Eye (tissue), 1 donor: ENCODE data around the gene IMPACT.
A peak's percentile ranks its signal among the peaks of the same experiment; 100 is the strongest.

Experiments used
- DNase-seq: peaks from one replicate; pipeline ENCODE4 v3.0.0-alpha.2; 2015

Gene IMPACT, protein sequence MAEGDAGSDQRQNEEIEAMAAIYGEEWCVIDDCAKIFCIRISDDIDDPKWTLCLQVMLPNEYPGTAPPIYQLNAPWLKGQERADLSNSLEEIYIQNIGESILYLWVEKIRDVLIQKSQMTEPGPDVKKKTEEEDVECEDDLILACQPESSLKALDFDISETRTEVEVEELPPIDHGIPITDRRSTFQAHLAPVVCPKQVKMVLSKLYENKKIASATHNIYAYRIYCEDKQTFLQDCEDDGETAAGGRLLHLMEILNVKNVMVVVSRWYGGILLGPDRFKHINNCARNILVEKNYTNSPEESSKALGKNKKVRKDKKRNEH

DNA sequence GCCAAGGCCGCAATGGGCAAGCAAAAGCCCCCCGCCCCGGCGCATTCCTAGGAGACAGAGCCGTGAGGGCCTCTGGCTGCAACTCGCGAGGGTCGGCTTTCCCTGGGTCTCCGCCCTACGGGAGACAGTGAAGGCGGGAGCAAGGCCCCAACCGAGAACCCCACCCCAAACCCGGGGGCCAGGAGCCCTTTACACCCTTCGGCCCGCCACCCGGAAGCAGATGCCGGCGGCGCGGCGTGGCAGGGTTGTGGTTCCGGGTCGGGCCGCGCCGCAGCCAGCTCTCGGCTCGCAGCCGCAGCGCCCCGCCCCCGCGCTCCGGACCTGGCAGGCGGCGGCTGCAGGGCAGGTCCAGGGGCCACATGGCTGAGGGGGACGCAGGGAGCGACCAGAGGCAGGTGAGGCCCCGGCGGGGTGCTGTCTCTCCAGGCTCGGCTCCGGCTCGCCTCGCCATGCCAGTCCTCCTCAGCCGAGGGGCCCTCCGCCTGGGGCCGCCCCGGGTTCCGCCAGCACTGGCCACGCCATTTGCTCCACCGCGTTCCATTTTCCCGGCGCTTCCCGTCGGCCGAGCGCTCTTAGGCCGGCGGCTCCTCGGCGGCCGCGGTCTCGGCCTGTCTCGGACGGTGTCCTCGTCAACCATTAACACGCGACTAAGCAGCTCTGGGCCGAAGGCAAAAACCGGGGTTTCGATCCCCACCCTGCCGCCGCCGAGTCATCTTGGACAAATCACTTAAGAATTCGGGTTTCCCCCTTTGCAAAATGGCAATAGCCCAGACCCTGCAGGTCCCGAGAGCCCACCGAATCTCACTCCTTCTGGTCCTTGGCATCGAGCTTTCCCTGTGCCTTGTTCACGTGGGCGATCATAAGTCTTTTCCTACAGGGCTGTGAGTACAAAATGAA is at the start of gene IMPACT:
Gene IMPACT, plus strand, starts transcription at position 273 of the 897 bp plus-strand sequence. Its CDS starts 87 bp downstream, at position 360.
- DNase-seq: peak; percentile 96

DNA sequence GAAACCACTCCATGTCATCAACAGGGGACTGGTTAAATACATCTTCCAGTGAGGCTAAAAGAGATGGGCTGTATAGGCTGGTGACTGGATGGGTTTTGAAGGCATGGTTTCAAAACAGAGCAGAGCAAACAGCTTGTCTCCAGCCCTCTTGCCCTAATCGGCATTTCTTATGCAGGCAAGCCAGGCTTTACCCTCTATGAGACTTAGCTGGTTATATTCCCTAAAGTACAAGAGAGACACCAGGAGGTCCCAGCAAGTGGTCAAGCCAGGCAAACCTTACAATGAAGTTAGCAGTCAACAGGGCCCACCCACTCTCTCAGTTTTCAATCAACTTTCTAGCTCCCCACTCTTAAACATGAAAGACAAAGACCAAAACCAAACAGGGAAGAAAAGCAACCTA is 47.9 kb upstream of the IMPACT start:
- DNase-seq: no peak

DNA sequence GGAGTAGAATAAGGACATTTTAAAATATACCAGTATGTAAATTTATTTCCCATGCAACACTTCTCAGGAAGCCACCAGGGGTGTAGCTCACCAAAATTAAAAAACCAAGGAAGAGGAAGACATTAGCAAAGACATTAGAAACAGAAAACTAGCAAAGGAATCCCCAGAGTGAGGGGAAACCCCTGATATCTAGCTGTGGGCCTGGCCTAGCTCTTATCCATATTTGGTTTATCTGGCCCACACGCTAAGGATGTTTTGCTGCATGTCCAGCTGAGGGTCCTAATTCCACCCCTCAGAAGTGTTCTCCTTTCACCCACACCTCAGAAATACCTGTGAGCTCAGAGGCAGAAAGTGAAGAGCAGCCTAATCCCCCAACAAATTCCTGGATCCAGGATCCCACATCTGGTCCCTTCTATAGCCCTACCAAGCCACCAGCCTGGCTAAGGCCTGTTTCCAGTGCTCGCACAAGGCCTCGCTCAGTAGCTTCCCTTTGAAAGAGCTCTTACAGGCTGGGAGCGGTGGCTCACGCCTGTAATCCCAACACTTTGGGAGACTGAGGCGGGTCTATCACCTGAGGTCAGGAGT is 46.2 kb upstream of the IMPACT start:
- no peak for DNase-seq

DNA sequence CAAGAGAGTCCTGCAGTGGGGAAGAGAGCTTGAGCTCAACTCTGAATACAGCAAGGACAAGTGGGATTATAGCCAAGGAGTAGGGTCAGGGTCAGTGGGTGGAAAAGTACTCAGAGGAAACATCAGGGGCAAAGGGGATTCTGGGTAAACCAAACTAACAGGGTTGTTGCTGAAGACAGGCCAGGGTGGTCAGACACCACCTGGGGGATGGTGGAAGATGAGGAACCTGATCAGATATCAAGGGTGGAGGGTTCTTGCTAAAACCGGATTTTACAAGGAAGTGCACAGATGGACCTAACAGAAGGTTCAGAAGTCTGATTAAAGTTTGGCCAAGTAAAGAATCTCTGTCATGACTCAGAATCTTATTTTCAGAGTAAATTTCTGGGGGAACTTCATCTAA is 45.3 kb upstream of the IMPACT start:
- DNase-seq: no peak

DNA sequence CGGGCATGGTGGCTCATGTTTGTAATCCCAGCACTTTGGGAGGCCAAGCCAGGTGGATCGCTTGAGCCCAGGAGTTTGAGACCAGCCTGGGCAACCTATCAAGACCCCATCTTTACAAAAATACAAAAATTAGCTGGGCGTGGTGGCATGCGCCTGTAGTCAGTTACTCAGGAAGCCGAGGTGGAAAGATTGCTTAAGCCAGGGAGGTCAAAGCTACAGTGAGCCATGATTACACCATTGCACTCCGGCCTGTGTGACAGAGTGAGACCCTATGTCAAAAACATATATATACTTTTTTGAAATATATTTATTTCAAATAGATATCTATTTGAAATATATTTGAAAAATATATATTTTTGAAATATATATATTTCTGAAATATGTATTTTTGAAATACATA is 39.8 kb upstream of the IMPACT start:
- no peak for DNase-seq

DNA sequence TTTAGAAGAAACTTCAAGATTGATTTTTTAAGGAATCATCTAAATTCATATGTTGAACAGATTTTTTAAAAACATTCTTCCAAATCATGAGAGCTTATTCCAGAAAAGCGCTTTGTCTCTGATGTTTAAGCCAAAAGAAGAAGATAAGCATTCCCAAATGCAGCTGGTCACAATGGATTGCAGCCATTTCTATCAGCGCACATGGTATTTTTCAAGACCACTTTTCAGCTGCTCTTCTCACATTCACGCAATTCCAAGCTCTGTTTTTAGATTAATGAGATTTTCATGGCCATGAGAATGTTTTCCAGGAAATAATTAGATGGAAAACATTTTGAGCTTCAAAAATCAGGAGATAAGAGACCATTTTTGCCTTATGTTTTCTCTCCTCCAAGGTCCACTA is 37.5 kb upstream of the IMPACT start:
- DNase-seq: peak; percentile 46

DNA sequence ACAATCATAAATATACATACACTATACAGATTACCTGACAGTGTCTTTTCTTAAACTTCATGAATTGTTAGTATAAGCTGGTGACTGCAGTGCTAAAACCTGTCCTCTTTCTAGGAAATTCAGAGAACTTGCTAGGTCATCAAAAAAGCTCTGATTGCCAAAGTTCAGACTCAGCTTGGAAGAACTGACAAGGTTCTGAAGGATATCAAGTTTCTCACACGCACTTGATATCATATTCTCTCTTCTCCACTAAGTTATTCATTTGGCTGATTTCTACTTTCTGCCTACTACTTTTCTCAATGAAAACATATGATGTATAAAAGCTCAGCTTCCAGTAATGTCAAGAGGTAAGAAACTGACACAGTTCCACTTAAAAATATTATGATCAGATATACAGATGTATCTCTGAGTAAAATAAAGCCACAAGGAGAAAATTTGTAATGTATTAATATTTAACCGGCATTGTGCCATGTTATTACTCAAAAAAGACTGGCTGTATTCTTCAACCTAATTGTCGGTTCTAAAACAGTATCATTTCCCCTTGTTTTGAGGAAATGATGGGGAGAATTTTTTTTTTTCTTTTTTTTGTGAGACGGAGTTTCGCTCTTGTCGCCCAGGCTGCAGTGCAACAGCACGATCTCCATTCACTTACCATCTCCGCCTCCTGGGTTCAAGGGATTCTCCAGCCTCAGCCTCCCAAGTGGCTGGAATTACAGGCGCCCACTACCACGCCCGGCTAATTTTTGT is 31.2 kb upstream of the IMPACT start:
- peak; percentile 40 for DNase-seq

DNA sequence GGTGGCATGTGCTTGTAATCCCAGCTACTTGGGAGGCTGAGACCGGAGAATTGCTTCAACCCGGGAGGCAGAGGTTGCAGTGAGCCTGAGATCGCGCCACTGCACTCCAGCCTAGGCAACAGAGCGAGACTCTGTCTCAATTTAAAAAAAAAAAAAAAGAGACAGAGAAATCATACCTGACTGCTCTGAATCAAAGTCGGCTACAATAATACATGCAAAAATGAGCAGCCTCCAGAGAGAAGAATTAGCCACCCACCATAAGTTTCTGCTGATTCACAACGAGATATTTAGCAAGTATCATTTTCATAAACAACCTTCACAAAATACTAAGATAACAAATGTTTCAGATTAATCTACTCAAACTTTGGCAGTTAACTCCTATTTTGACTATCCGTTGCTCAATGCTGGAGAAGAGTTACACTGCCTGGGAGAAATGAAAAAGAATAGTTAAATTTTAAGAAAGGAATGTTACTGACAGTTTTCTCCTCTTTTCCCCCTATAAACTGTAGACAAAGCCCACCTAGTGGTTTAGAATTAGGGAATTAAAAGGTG is 30.3 kb upstream of the IMPACT start:
- peak; percentile 44 for DNase-seq

DNA sequence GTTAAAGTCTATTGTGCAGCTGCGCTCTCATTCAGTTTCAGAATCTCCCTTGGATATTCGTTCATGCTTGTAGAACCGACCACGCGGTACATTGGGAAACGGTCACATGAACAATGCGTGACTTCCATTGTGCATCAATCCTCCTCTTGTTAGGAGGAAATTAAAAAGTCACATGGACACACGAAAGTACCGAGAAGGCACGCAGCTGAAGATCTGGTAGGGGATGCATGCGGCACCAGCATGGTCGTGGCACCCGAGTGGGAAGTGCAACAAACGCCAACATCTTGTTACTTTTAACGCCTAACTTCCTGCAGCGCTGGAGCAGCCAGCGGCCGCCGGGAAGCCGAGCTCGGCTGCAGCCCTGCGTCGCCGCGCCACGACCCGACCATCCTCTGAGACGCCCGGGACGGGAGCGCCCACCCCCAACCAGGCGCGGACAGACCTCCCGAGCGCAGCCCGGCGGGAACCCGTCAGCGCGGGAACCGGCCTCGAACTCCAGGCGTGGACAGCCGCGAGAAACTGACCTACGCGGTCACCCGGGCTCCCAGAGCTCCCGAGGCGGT is 29.3 kb upstream of the IMPACT start:
- DNase-seq: peak; percentile 94

DNA sequence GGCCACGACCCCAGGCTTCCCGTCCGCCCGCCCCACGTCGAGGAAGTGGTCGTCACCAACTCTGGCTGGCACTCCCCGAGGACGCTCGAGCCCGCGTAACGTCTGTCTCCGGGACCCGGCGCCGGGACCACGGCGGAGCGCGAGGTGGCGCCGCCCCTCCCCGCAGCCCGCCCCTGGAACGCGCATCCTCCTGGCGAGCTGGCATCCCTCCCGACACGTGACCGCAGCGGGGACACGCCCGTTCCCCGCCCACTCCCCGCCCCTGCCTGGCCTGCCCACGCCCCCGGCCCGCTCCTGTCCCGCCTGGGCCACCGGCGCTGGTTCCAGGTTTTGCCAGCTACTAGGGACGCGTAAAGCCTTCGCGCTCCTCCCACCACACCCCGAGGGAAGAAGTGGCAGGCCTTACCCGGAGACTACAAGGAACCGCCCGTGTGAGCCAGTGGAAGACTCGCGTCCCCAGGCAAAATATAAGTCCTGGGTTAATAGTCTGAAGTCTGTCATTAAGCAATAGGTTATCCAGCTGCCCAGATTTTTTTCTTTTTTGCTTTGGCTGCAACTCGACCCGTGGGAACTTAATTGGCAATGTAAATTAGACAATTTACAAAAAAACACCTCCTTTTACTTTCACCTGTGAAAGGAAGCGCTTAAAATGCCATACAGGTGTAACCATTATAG is 28.6 kb upstream of the IMPACT start, which contains the start of gene OSBPL1A:
Gene OSBPL1A, minus strand, starts transcription at position 131 of the 675 bp plus-strand sequence. CDS start 20,291 bp downstream, outside the sequence.
- peak; percentile 97 for DNase-seq

DNA sequence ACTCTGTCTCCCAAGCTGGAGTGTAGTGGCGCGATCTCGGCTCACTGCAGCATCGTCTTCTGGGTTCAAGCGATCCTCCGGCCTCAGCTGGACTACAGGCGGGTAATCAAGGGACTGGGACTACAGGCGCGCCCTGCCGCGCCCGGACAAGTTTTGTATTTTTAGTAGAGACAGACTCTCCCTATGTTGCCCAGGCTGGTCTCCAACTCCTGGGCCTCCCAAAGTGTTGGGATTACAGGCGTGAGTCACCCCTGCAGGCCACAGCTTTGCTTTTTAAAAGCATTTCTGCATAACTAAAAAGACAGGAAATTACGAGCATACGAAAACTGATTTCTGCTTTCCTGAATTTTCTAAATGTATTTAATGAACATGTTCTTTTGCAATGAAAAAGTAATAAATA is 27.9 kb upstream of the IMPACT start:
- no peak for DNase-seq

DNA sequence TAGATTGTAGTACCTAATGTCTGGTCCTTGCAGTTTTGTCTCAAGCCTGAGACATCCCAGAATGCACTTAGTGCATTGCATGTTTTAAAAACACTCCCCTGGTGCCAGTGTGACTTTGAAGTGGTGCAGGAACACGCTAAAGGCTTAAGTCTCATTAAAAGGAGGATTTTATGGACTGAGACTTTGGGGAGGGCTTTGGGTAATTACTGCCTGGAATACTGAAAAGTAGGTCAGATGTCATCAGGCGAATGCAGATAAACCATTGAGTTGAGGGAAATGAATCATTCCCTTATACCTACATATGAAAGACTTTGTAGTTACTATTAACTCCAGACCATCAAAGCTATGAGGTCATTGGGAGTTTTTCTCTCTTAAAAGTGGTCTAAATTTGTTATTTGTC is 25.9 kb upstream of the IMPACT start:
- peak; percentile 47 for DNase-seq

DNA sequence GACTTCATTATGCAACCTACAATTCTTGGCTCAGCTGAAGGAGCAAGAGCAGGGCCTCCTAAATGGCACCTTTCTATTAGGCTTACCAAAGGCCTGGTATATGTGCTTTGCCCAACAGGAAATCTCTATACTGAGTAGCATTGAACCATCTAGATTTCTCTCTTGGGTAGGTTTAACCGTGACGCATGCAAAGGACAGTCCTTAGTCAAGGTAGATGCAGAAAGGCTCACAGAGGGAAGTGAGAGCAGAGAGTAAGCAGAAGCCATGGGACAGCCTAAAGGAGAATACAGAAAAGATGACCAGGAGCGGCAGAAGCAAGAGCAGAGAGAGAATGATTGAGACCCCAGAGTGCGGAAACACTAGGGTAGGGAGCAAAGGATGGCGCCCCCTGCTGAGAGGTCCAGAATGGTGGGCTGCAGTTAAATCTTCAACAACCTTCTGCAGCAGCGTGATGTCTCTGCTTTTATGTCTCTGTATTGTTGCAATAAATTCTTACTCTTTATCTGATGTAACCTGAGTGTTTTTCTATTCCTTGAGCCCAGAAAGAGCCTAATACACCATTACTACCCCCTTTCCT is 24.2 kb upstream of the IMPACT start:
- no peak for DNase-seq

DNA sequence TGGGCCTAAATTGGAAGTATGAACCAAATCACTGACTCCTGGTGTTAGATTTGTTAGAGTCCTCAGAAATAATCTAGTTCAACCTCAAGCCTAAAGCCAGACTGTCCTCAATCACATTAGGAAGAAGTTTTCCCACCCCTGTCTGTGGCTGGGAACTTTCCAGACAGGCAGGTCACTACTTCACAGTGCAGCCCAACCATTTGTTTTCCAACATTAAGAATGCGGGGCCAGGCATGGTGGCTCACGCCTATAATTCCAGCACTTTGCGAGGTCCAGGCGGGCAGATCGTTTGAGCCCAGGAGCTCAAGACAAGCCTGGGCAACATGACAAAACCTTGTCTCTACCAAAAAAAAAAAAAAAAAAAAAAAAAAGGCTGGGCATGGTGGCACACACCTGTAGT is 23.4 kb upstream of the IMPACT start:
- no peak for DNase-seq

DNA sequence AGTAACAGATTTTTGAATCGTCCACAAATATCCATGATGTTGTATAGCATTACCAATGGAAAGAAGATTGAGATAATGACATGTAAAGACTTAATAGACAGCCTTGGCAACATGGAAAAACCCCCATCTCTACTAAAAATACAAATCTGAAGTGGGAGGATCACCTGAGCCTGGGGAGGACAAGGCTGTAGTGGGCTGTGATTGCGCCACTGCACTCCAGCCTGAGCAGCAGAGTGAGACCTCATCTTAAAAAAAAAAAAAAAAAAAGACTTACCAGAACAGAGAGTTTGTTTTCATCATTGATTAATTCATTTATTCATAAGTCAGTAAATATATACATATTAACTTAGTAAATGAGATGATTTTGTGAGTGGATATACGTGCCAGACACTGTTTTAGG is 21.9 kb upstream of the IMPACT start:
- DNase-seq: no peak

DNA sequence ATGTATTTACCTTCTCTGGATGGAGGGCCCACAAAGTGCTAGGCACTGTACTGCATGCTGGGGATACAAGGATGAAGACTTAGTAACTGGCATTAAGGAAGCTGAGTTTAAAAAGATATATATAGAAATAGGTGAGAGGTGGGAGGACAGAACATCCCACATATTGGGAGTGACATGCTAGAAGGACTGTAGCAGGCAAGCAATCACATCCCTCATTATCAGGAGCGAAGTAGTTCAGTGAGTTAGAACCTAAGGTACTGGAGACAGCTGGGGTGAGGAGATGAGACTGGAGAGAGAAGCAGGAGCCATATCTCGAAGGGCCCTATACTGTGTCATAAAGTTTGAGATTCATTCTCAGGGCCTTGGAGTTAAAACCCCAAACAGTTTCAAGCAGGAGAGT is 18.0 kb upstream of the IMPACT start:
- no peak for DNase-seq

DNA sequence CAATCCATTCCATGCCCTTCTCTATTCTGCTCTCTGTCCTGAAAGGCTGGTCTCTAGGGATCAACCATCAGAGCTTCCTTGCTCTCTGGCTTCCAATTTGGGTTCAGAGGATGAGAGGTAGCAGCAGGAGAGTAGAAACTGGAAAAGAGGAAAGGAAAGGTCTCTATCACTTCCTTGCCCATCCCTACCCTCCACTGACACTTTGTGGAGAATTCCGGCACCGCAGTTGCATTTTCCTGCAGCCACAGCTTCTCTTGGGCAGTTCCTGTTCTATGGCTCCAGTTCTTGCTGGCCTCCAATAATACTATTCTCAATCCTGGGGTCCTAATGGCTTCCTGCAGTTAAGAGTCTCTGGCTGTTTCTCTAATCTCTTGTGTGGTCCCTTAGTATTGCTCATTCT is 13.3 kb upstream of the IMPACT start:
- DNase-seq: no peak

DNA sequence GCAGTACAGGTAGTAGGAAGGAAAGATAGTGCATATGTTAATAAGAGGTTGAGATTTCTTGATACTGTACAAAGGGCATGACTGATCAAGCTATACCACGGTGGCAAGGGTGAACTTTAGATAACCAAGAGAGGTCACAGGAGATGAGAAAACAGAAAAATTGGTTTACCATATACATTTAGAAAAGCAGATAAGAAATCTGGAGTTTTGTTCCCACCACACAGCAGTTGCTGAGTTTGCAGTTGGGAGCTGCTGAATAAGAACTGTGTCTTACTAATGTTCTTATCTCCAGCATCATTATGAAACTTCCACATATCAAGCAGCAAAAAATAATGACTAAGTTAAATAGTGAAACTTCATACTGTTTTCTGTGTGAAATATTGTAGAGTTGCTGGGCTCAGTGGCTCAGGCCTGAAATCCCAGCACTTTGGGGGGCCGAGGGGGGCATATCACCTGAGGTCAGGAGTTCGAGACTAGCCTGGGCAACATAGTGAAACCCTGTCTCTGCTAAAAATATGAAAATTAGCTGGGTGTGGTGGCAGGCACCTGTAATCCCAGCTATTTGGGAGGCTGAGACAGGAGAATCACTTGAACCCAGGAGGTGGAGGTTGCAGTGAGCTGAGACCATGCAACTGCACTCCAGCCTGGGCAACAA is 12.0 kb upstream of the IMPACT start:
- no peak for DNase-seq

DNA sequence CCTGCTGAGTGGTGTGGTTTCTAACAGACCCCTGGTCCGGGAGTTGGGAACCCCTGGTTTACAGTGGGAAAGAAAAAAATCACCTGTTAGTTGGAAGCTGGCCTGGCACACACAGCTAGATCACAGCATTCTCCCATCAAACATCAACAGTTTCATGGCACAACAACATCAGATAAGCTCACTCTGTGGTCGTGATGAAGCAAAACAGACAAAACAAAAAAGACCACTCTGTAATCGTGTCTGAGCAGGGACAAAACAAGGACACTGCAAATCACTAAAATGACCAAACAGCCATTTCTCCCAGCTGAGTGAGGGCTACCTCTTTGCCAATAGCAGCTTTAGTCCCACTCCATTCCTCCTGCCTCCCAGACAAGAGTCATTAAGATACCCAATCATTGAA is 9.0 kb upstream of the IMPACT start:
- DNase-seq: no peak

DNA sequence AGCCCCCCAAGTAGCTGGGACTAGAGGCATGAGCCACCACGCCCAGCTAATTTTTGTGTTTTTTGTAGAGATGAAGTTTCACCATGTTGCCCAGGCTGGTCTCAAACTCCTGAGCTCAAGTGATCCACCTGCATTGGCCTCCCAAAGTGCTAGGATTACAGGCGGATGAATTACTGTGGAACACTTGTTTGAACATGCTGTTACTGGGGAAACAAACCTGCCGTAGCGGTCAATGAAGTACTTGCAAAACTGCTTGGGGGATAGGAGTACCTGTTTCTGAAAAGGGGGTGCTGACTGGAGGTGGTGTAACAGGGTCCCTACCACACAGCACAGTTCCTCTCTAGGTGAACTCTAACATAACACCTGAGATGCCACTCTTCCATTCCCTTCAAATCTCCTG is 5.9 kb upstream of the IMPACT start:
- DNase-seq: no peak

DNA sequence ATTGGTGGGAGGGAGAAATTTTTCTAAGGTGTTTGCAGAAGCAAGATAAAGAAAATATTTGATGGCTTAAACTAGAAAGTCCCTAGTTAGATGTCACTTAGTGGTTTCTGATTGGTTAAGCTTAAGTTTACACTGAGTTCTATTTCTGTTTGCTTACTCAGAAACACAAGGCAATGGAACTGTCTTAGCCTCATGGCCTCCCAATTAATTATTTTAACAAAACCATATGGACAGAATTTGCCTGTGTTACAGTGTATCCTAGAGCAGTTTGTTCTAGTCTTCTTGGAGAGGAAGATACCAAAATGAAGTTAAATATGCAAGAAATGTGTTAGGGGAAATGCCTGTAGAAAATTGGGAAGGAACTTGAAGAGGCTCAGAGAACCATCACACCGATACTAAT is 4.6 kb upstream of the IMPACT start:
- DNase-seq: no peak
